Measurements from ENCODE around the gene CDC34.

Gene CDC34

DNA sequence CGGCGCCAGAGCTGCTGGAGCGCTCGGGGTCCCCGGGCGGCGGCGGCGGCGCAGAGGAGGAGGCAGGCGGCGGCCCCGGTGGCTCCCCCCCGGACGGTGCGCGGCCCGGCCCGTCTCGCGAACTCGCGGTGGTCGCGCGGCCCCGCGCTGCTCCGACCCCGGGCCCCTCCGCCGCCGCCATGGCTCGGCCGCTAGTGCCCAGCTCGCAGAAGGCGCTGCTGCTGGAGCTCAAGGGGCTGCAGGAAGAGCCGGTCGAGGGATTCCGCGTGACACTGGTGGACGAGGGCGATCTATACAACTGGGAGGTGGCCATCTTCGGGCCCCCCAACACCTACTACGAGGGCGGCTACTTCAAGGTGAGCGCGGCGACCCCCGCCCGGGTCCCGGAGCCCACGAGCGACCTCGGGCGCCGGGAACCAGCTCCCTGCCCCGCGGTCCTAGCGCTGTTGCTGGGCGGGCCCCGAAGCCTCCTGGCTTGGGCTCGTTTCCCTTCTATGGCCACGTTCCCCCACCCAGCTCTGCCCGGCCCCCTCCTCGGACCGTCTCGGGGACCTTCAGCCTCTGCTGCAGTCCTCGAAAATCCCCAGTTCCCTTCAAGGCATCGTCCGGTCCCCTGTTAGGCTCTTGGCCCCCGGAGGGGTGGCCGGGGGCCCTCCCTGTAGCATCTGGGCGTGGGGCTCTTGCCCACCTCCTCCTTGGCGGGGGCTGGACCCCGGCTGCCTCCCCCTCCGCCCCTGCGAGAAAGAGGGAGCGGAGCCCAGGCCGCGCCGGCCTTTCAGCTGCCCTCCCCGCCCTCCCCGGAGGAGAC, at the start of gene CDC34:
TSS of gene CDC34 (plus strand) at position 8 of the 808 bp plus-strand sequence. CDS start at position 180, 172 bp downstream.
- Histone ChIP-seq H3K27me3 (peaks cover under 1% of the 10 kb centered on the region), H3K9me3 (no peaks in the 10 kb centered on the region), H3K4me3 (ENCODE audit: low read depth in 1 of 2, low read length in 1 of 2) (peak within 1 kb of the TSS; percentile 87 to 90), H3K4me1 (ENCODE audit: control insufficient read depth in 1 of 2, insufficient read depth in 1 of 2, low read depth in 1 of 2, low read length in 1 of 2) (peaks cover 27 to 30% of the 10 kb centered on the region in 2 experiments), H3K36me3 (peaks cover 22% of the 10 kb centered on the region), H3K27ac (peak within 1 kb of the TSS; percentile 85)
- TF ChIP-seq, protein P1, sequence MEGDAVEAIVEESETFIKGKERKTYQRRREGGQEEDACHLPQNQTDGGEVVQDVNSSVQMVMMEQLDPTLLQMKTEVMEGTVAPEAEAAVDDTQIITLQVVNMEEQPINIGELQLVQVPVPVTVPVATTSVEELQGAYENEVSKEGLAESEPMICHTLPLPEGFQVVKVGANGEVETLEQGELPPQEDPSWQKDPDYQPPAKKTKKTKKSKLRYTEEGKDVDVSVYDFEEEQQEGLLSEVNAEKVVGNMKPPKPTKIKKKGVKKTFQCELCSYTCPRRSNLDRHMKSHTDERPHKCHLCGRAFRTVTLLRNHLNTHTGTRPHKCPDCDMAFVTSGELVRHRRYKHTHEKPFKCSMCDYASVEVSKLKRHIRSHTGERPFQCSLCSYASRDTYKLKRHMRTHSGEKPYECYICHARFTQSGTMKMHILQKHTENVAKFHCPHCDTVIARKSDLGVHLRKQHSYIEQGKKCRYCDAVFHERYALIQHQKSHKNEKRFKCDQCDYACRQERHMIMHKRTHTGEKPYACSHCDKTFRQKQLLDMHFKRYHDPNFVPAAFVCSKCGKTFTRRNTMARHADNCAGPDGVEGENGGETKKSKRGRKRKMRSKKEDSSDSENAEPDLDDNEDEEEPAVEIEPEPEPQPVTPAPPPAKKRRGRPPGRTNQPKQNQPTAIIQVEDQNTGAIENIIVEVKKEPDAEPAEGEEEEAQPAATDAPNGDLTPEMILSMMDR (IDR thresholded peaks at IDR 0.05): no peak

- TF ChIP-seq, protein P1 (IDR thresholded peaks at IDR 0.05): no peak
- no peaks in the 10 kb centered on the region for H3K9me3 ChIP-seq
- no peaks in the 10 kb centered on the region for H3K36me3 ChIP-seq
- no peak overlapping the region for H3K27ac ChIP-seq
- H3K27me3 ChIP-seq: peaks cover 68% of the 10 kb centered on the region
- no peaks in the 10 kb centered on the region for H3K4me1 ChIP-seq (ENCODE audit: control insufficient read depth in 1 of 2, insufficient read depth in 1 of 2, low read depth in 1 of 2, low read length in 1 of 2)
- H3K4me3 ChIP-seq (ENCODE audit: low read depth in 1 of 2, low read length in 1 of 2): no peak overlapping the region
Measured at GRCh38 chr19:482186-483041, 49.1 kb upstream of the CDC34 start.

DNA sequence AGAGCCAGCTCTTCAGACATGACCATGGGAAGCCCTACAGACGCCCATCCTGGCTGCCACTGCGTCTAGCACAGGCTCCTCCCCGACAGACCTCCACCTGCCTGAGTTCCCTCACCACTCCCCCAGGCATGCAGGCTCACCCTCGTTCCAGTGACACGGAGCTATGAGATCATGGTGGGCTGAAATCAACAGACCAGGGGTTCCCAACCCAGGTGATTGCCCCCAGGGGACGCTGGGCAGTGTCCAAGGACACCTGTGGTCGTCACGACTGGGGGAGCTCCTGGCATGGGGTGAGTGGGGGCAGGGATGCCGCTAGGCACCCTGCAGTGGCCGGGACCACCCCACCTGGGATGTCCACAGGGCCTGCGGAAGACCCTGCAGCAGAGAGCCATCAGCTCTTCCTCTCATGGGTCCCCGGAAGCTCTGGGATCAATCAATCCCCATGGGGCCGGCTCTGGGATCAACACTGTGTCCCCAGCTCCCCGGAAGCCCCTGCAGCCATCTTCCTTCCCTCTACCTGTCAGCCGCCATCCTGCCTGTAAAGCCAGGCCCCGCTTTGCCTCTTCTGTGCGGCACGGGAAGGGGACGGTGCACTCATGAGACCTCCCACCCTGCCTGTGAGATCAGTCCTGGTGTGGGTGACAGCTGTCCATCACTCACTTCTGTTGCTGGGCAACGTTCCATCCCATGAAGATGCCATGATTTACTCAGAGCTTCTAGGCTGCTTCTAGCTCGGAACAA, 48.1 kb upstream of the CDC34 start:
- H3K36me3 ChIP-seq: no peaks in the 10 kb centered on the region
- no peak overlapping the region for H3K27ac ChIP-seq
- TF ChIP-seq, protein P1 (IDR thresholded peaks at IDR 0.05): no peak
- peaks cover 60% of the 10 kb centered on the region for H3K27me3 ChIP-seq
- H3K4me3 ChIP-seq (ENCODE audit: low read depth in 1 of 2, low read length in 1 of 2): no peak overlapping the region
- peaks cover 0 to 2% of the 10 kb centered on the region in 2 experiments for H3K4me1 ChIP-seq (ENCODE audit: control insufficient read depth in 1 of 2, insufficient read depth in 1 of 2, low read depth in 1 of 2, low read length in 1 of 2)
- no peaks in the 10 kb centered on the region for H3K9me3 ChIP-seq

DNA sequence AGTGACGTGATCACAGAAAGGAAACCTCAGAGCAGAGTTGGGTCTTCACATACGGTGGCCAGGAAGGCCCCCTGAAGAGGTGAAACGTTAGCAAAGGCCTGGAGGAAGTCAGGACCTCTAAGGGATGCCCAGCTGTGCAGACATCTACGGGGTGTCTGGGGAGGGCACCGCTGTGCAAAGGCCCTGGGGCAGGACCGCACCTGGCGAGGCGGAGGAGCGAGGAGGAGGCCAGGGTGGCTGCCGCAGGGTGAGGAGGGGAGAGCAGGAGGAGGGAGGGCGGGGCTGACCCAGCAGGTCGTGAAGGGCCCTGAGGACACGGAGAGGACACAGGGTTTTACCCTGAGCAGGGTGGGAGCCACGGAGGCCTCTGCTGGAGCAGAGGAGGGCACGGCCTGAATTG, 47.1 kb upstream of the CDC34 start:
- H3K9me3 ChIP-seq: no peaks in the 10 kb centered on the region
- no peak overlapping the region for H3K27ac ChIP-seq
- H3K27me3 ChIP-seq: peaks cover 54% of the 10 kb centered on the region
- H3K4me3 ChIP-seq (ENCODE audit: low read depth in 1 of 2, low read length in 1 of 2): no peak overlapping the region
- H3K36me3 ChIP-seq: no peaks in the 10 kb centered on the region
- TF ChIP-seq, protein P1 (IDR thresholded peaks at IDR 0.05): no peak
- peaks cover 3 to 5% of the 10 kb centered on the region in 2 experiments for H3K4me1 ChIP-seq (ENCODE audit: control insufficient read depth in 1 of 2, insufficient read depth in 1 of 2, low read depth in 1 of 2, low read length in 1 of 2)

DNA sequence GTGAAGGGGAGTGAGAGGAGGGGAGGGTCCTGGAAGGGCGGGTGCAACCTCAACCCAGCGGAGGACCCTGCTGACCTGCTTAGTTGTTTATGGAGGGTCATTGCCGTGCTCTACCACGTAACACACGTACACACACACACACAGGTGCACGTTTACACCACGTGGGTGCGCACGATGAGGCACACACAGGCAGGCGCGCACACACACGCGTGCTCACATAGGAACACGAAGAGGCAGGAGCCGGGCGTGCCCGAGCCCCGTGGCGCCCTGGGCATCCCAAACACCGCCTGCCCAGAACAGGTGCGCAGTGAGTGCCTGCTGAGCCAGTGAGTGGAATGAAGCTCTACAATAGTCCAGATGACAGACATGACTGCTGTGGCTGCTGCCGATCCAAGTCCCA, 46.5 kb upstream of the CDC34 start:
- peaks cover 8 to 11% of the 10 kb centered on the region in 2 experiments for H3K4me1 ChIP-seq (ENCODE audit: control insufficient read depth in 1 of 2, insufficient read depth in 1 of 2, low read depth in 1 of 2, low read length in 1 of 2)
- H3K9me3 ChIP-seq: no peaks in the 10 kb centered on the region
- TF ChIP-seq, protein P1 (IDR thresholded peaks at IDR 0.05): no peak
- no peak overlapping the region for H3K27ac ChIP-seq
- H3K36me3 ChIP-seq: no peaks in the 10 kb centered on the region
- peaks cover 54% of the 10 kb centered on the region for H3K27me3 ChIP-seq
- no peak overlapping the region for H3K4me3 ChIP-seq (ENCODE audit: low read depth in 1 of 2, low read length in 1 of 2)
